ENCODE measurements around the gene TSPAN9.

The TSPAN9 gene

DNA sequence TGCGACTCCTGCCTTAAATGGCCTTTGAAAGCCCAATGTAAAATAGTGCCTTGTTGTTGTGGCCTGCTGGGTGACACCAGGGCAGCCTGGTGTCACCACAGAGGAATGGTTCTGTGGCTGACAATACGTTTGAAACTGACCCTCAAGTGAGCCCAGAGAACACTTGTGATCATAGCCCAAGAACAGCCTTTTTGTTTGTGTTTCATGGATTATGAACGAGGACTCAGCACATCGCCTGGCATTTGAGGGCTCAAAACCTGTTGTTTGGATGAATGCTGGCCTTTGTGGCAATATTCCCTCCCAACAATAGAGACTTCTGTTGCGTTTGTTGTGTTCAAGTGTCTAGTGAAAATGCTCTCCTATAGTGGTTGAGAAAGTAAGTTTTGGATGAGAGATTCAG lies 48.5 kb downstream of the TSPAN9 start:
- DNase-seq (ENCODE audit: low read depth) = no peak

DNA sequence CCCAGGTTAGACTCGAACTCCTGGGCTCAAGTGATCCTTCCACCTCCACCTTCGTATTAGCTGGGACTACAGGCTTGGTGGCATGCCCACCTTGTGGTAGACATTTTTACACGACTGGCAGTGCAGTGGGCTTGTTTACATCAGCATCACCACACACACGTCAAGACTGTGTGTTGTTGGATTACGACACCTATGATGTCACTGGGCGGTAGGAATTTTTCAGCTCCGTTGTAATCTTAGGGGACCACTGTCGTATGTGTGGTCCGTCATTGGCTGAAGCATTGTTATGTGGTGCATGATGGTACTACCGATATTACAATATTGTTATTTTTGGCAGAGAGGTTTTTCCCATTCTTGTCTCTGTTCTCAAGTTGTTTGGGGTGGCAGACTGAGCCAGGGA lies 50.7 kb downstream of the TSPAN9 start:
- DNase-seq (ENCODE audit: low read depth) = no peak

DNA sequence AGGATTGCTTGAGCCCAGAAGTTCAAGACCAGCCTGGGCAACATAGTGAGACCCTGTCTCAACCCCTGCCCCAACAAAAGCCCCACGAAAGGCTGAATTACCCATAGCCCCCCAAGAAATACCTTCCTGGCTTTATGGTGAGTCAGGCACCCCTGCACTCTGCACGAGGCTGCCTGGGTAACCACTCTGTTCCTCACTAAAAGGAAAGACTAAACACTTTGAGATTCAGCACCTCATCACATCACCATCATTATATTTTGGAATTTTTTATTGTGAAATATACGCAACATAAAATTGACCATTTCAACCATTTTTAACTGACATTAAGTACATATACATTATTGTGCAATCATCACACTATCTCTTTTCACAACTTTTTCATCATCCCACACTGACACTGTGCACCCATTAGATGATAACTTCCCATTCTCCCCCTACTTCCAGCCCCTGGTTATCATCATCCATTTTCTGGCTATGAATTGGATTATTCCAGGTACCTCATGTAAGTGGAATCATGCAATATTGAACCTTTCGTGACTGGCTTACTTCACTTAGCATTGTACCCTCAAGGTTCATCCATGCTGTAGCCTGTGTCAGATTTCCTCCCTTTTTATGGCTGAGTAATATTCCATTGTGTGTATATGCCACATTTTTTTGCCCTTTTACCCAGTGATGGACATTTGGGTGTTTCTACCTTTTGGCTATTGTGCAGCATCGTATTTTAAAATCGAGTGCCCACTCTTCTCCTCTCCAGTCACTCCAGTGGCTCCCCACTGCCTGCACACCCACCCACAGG lies 51.5 kb downstream of the TSPAN9 start:
- DNase-seq (ENCODE audit: low read depth) = no peak

DNA sequence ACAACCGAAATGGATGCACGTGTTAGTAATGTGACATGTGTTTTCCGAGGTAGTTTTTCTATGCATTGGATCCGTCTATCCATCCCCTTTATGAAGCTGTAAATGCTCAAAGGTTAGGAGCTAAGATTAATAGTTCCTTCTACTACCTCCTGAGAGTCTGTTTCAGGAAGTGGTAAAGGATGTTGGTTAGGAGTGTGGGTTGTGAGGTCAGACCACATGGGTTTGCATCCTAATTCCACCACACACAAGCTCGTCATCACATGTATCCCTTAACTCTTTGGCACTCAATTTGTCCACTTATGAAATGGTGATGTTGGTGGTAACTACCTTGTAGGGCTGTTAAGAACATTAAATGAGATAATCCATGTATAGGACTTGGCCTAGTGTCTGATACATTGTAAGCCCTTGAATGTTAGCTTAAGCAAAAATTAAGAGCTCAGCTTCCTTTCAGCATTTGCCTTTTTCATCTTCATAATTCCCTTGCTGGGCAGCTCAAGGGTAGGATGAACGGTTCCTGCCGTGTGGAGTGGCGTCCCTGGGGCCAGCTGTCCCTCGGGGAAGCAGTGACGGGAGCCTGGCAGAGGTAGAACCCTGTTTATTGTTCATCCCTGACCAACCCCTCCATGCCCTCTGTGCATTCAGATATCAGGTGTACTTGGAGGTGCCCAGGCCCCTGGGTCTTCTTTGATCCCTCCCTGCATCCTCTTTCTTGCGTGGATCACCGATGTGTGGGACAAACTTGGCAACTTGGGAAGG lies 52.3 kb downstream of the TSPAN9 start:
- no peak for DNase-seq (ENCODE audit: low read depth)

DNA sequence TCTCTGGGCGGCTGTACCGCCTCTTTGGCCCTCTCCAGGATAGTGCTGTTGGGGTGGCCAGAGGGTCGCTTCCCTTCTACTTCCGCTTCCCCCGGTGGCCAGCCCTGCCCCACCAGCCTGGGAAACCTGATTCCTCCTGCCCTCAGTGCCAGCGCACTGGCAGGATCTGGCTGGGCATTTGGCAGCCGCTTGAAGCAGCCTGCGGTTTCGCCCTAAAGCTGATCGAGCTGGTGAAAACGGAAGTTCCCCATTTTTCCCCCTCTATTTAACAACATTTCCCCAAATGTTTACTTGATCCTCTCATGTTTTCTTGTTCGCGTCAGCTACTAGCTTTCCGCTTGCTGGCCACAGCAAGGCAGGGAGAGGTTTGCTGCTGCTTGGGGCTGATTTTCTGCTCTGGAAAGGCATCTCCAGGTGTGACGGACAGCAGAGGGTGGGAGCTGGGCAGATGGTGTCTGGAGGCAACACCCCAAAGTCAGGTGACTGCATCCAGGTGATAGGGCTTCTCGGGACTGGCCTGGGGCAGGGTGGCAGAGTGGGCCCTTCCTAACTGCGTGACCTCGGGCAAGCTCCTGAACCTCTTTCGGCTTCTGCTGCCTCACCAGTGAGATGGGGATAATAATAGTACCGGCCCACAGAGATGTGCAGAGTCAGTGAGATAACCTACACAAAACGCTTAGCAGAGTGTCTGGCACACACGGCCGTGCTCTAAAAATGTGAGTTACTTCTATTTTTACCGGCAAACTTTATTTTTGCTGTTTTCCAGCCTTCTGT lies 53.1 kb downstream of the TSPAN9 start:
- no peak for DNase-seq (ENCODE audit: low read depth)

DNA sequence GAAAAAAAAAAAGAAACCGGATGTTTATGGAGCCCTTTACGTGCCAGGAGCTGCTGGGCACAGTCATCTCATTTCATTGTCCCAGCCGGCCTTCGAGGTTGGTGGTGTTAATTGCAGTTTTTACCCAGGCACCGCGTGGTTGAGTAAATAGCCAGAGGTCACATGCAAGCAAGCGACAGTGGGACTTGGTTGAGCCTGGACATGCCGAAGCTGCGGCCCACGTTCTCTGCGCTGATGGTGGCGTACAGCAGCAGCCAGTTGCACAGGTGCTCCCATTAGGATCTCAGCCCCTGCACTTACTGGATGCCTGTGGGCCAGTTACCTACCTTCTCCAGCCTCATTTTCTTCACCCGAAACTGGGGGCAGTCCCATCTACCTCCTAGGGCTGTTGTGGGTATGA lies 54.0 kb downstream of the TSPAN9 start:
- no peak for DNase-seq (ENCODE audit: low read depth)

DNA sequence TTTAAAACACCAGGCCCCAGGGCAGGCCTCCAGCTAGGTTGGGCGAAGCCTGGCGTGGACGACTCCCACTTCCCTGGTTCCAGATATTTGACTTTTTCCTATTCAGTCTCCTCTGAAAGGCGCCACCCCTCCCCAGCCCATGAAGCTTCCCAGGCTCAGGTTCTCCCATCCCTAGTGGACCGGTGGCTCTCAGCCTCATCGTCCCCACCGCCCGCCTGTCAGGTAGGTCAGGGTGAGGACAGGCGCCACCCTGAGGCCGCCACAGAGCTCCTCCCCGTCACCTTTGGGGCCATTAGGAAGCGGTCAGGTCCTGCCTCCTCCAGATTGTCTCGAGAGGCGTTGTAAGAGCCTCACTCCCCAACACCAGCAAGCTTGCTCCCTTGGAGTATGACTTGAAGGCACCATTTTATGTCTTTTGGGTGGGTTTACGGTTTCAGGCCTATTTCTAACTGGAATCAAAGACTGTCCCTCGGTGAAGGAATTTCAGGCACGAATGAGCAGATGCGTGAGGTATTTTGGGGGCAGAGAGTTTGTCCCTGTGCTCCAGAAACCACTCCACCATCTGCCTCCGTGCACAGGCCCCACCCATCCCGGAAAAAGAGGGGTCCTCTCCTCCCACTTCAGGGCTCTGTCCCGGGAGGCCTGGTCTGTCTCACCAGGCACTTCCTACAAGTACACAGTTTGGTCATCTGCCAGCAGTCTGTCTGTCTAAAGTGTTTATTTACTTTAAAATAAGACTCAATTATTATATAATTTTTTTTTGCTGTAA lies 55.6 kb downstream of the TSPAN9 start:
- no peak for DNase-seq (ENCODE audit: low read depth)

DNA sequence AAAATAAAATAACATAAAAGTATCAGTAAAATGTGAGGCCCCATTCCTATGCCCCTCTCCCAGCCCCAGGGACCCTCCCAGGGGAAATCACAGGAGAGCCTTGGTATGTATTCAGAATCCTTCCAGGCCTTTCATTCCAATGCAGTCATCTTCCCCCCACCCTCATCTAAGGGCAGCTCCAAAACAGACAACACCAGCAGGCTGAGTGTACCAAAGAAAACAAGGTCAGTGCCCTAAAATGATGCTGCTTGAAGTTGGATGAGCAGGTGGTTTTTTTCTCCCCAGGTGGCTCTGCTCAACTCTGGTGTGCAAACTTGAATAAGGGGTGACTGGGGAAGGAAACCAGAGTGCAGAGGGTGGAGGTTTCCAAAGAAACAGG lies 56.2 kb downstream of the TSPAN9 start:
- no peak for DNase-seq (ENCODE audit: low read depth)

DNA sequence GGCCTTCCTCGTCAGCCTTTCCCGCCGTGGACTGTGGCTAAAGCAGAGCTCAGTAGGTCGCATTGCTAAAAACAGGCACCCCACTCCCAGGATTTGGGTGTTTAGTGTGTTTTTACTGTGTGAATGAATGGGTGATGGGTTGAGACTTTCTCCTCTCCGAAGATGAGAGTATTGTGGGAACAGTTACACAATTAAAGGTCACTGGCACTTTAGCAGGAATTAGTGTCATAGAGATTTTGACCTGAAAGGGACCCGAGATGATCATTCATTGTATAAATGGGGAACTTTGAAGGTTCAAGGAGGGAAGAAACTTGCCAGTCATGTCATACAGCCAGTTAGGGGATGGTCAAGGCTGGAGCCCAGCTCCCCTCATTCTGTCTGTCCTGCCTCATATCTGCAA lies 56.9 kb downstream of the TSPAN9 start:
- DNase-seq (ENCODE audit: low read depth) = no peak

DNA sequence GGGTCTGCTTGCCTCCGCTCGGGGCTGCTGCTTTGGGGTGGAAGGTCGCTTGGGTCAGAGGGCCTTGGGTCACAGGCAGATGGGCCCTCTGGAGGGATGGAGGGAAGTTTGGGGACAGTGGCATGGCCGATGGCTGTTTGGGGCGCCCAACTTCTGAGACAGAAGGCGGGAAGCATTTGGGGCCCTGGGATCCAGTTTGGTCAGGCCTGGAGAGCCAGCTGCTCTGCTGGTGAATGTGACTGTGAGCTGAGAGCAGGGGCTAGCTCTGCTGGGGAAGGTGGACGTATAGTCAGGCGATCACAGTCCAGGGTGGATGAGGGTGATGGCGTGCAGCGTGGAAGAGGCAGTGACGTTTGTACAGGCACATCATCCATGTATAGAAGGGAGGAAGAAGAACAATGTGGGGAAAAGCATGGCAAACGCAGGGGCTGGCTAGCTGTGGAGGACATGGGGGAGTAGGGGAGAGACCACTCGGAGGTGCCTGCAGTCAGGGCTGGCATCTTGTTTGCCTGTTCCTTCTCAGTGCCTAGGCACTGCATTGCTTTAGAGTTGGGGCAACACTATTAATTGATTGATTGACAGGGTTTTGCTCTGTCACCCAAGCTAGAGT lies 57.5 kb downstream of the TSPAN9 start:
- DNase-seq (ENCODE audit: low read depth) = no peak

DNA sequence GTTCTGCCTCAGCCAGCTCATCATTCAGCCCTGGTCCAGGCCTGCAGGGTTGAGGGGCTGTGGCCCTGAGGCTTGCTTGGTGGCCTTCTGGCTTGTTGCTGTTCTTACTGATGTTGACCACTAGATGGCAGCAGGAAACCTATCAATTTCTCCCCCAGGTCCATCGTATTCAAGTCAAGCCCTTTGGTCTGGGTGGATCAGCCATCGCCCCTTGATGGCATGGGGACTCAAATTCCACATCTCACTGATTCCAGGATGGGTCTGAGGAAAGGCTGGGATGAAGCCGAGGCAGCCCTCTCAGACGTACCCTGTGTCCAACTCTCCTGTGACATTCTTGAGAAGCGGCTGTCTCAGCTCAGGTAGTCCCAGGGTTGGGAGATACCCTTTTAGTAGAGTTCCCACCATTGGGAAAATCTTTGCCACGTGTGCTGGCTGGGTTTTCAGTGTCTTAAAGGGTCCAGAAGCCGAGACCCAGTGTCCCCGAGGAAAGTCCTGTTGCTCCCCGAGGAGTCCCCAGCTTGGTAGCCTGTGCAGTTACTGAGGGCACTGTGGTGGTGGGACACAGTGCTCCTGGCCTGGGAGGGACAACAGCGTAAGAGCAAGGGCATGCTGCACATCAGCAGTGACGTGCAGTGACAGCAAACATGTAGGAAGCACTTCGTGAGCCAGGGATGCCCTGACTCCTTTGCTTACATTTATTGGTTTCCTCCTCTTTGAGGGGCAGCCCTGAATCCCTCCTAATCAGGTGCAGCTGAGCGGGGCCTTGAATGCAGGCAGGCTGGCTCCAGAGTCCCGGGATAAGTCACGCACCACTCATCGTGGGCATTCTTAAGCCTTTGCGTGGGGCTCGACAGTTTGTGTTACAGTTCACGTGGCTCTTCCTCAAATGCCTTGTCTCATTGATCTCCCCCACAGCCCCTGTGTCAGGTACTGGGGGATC lies 58.6 kb downstream of the TSPAN9 start:
- DNase-seq (ENCODE audit: low read depth) = no peak

DNA sequence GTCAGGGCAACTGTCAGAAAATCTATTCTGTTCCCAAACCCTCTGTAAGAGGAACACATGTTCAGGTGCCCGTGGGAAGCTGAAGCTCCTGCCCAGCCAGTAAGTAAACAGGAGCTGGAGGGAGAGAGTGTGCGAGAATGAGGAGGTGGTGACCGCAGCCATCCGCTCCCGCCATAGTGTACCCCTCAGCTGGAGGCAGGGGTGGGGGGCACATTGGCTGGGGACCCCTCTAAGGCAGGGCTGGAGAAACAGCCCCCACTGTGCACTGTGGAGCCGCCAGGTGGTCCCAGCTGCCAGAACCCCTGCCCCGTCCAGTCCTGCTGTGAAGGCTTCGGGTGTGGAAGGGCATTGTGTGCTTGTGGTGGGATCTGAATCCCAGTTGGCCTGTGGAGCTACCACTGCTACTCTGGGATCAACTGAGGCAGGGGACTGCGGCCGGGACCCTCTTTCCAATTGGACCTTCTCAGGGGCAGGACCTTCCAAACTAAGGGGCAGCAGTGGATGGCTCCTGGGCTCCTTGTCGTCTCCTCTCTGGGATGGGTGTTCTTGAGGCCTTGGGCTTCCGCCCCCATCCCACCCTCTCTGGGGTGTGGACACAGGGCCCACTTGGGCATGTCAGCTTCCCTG lies 59.6 kb downstream of the TSPAN9 start:
- DNase-seq (ENCODE audit: low read depth) = no peak

DNA sequence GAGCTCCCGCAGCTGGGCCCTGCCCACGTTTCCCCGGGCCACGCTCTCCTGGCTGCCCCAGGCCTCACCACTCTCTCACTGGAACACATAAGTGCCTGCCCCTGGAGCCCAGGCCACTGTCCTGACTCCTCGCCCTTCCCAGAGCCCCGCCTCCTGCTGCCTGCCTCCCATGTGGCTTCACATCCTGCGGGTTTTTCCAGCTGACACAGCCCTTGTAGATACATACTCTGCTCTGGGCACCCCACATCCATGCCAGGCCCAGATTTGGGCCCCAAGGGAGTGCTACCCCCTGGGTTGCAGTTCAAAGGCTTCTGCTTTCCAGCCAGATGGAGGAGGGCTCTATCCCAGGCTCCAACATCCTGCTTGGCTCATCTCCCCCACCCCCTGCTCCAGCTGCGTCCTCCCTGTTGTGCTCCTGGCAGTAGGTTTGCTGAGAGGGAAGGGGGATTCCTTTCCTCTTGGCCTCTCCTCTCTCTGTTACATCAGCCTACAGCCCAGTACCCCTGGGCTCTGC lies 60.1 kb downstream of the TSPAN9 start:
- DNase-seq (ENCODE audit: low read depth) = no peak

DNA sequence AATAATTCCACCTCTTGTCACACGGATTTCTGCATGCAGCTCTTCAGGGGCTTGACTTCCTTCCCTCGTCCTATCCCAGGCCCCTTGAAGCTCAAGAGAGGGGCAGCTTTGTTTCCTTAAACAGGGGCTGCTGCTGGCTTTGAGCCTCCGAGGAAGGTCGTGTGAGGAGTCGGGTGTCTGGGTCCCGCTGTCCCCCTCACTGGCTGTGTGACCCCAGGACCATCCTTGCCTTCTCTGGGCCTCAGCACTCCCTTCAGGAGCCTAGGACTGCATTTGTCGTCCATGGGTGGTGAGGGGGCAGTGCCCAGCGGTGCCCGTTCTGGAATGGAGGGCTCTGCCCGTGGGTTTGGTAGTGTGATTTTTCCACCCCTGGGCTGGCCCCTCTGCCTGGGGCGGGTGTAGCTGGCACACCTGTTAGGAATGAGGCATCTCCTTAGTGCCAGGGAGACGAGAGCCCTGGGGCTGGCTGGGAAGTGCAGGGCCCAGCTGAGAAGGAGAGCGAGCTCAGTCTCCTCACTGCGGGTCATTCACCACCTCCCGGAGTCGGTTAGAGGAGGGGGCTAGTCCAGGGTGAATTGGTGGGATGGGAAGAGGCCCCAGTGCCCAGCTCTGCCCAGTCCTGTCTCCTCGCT lies 60.8 kb downstream of the TSPAN9 start:
- DNase-seq (ENCODE audit: low read depth) = no peak

DNA sequence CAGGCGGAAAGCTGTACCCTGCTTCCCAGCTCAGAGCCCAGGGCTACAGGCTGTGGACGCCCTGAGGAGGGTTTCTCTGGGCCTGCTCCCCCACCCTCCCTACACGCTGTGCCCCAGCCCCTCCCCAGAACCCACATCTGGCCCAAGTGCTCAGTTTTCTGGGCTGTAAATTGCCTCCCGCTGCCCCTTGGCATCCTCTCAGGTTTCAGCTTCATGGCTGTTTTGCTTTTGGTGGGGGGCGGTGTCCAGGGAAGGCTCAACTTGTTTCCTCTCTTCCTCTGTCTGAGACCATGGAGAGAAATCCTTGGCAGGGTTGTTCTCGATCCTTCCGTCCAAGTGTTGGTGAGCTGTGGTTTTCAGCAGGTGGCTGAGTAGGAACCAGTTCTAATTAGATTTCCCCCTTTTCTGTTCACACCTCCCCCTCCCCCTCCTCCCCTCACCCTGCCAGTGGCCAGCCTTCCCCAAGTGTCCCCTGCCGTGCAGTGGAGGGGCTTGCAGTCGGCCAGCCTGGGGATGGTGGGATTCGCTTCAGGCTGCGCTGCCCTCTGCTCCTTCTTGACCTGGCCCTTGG lies 61.8 kb downstream of the TSPAN9 start:
- DNase-seq (ENCODE audit: low read depth) = no peak

DNA sequence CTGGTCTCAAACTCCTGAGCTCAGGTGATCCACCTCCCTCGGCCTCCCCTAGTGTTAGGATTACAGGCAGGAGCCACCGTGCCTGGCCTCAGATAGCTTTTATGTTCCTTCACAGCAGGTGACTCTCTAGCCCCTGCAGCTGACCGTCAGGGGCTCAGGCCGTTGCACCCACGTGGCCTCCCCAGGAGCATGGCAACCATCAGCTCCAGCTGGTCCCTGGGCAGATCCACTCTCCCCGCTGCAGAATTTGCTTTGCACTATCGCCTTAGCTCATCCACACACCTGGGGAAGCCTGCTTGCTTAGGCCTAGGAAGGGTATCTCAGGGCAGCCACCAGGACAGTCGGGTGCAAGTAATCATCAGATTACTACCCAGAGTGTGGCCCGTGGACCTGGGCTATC lies 62.6 kb downstream of the TSPAN9 start:
- no peak for DNase-seq (ENCODE audit: low read depth)

DNA sequence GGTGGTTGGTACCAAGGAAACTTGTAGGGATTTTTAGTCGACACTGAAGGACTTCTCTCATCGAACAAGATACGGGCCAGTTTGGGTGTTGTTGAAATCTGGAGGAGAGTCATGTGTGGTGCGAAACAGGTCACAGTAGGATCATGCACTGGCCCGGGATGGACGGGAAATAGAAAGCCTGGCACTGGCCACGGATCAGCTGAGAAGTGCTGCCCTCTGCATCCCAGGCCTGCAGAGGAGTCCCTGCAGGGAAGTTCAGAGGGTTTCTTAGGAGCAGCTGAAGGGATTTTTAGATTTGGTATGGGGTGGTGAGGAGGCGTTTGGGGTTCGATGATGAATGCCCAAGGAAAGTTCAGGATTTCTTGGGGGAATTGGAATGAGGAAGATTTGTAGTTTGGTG lies 63.1 kb downstream of the TSPAN9 start:
- no peak for DNase-seq (ENCODE audit: low read depth)

DNA sequence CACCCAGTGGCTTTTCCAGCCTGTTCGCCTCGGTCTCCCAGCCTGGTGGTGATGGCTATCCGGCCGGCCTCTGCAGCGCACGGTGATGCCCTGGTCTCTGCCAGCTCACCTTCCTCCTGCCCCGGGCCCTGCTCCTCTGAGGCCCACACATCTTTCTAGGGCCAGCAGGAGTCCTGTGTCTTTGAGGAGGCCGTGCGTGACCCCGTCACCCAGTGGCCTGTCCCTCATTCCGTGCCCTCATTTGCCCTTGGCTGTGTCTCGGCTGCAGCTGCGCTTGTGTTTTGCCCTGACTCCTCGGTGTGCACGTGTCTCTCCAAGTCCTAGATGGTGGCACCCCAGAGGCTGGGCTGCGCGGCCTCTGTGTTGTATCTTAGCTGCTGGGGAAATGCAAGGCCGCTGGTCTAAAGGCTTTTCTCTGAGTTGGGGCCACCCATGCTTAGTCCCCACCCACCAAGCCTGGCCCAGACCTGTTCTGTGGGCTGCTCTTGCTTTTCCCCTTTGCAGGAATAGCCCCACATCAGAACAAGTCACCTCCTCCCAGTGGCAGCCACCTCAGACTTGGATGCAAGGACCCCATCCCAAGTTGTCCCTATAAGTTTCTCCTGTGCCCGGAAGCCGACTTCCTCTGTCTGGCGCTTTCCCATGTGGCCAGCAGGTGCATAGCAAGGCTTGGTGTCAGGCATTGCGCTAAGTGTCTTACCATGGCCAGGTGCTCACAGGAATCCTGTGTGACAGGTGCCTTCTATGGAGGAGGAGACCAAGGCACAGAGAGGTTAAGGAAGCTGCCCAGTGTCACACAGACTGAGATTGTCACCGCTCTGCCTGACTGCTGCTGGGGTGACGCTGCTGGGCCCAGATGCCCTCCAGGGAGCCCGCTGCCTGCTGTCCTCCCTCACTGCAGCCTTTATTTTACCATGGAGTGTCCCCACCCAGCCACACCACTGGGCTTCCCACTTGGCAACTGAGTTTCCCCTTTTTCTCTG lies 64.5 kb downstream of the TSPAN9 start:
- no peak for DNase-seq (ENCODE audit: low read depth)
